Stimulated activated CD8-positive, alpha-beta memory T cell treated with anti-CD3 and anti-CD28 coated beads, Interleukin-7, amount 100 ng/mL, for 4 hours (primary cell): Measurements from ENCODE around the gene MRNIP.
A peak's percentile ranks its signal among the peaks of the same experiment; 100 is the strongest.
"Not testable (repeated sequence)": the region's sequence is repeated elsewhere in the genome, so short reads cannot be mapped to it uniquely, and the experiment has no call there.

Experiments
- DNase-seq, 2 donors: peaks; one replicate each; pipeline ENCODE4 v3.0.0-alpha.2; 2020; ENCODE audit warnings: low read depth in 2 of 2

The MRNIP gene

GRCh38 chr5:179840321-179840720 is 18.3 kb downstream of the MRNIP start:
- DNase-seq = no peak

- DNase-seq = no peak
These were observed 19.0 kb downstream of the MRNIP start for GRCh38 chr5:179839328-179840256.

GRCh38 chr5:179837076-179838011 is 21.3 kb downstream of the MRNIP start:
- DNase-seq = no peak

- DNase-seq = peak; percentile 29 to 42
These were observed 22.2 kb downstream of the MRNIP start for GRCh38 chr5:179836225-179837019.

GRCh38 chr5:179834871-179835270 is 23.7 kb downstream of the MRNIP start:
- DNase-seq = not testable (repeated sequence)

GRCh38 chr5:179834120-179834519 is 24.5 kb downstream of the MRNIP start:
- DNase-seq = no peak

GRCh38 chr5:179833709-179834070 is 24.9 kb downstream of the MRNIP start:
- DNase-seq = no peak

- DNase-seq = no peak
These were observed 25.4 kb downstream of the MRNIP start for GRCh38 chr5:179833056-179833708.

- no peak for DNase-seq
These were observed 26.4 kb downstream of the MRNIP start for GRCh38 chr5:179832039-179832745.

- DNase-seq = no peak
These were observed 27.7 kb downstream of the MRNIP start for GRCh38 chr5:179830818-179831468.

- DNase-seq = no peak
These were observed 28.7 kb downstream of the MRNIP start for GRCh38 chr5:179829732-179830435.

- DNase-seq = no peak
These were observed 29.7 kb downstream of the MRNIP start for GRCh38 chr5:179828756-179829421.

GRCh38 chr5:179827680-179828079 is 30.9 kb downstream of the MRNIP start:
- peak; percentile 39 to 46 for DNase-seq

- DNase-seq = no peak
These were observed 32.9 kb downstream of the MRNIP start for GRCh38 chr5:179825655-179826182.

GRCh38 chr5:179824745-179825112 is 33.9 kb downstream of the MRNIP start:
- DNase-seq = no peak

GRCh38 chr5:179823937-179824744 is 34.5 kb downstream of the MRNIP start:
- no peak for DNase-seq

- no peak for DNase-seq
These were observed 36.1 kb downstream of the MRNIP start for GRCh38 chr5:179822444-179822990.
